ENCODE results near the gene TGFBR3. TPM values are rescaled to one million over a fixed set of nuclear protein-coding genes. Genes with fewer than 3 reads are reported as not detected.

The TGFBR3 gene
- total RNA-seq, 4 donors from 2014 or later = 116 to 306 (median 171) TPM

- WGBS, 2 donors = 51 to 60% methylated on average over 3 of the region's 3 CpGs
- Histone ChIP-seq H3K27ac (no peak overlapping the region), H3K36me3 (no peaks in the 10 kb centered on the region), H3K9me3 (no peaks in the 10 kb centered on the region), H3K4me3 (no peak overlapping the region), H3K4me1 (peaks cover 0 to 95% (median 21%) of the 10 kb centered on the region in 4 donors), H3K27me3 (no peaks in the 10 kb centered on the region)
- TF ChIP-seq EP300 (IDR thresholded peaks at IDR 0.05) (no peak), POLR2A (IDR thresholded peaks at IDR 0.05) (no peak), CTCF (IDR thresholded peaks at IDR 0.05) (no peak)
- DNase-seq (ENCODE audit: low spot score in 2 of 2) = no peak
Measured at GRCh38 chr1:91809317-91809716, 76.6 kb downstream of the TGFBR3 start.

GRCh38 chr1:91807921-91808620, 77.9 kb downstream of the TGFBR3 start:
- Histone ChIP-seq H3K27ac (no peak overlapping the region), H3K27me3 (no peaks in the 10 kb centered on the region), H3K4me3 (no peak overlapping the region), H3K4me1 (peaks cover 0 to 97% (median 29%) of the 10 kb centered on the region in 4 donors), H3K9me3 (no peaks in the 10 kb centered on the region), H3K36me3 (no peaks in the 10 kb centered on the region)
- TF ChIP-seq CTCF (IDR thresholded peaks at IDR 0.05) (no peak), EP300 (IDR thresholded peaks at IDR 0.05) (no peak), POLR2A (IDR thresholded peaks at IDR 0.05) (no peak)
- WGBS, 2 donors = 90 to 93% methylated on average over 5 of the region's 5 CpGs
- DNase-seq (ENCODE audit: low spot score in 2 of 2) = no peak

DNA sequence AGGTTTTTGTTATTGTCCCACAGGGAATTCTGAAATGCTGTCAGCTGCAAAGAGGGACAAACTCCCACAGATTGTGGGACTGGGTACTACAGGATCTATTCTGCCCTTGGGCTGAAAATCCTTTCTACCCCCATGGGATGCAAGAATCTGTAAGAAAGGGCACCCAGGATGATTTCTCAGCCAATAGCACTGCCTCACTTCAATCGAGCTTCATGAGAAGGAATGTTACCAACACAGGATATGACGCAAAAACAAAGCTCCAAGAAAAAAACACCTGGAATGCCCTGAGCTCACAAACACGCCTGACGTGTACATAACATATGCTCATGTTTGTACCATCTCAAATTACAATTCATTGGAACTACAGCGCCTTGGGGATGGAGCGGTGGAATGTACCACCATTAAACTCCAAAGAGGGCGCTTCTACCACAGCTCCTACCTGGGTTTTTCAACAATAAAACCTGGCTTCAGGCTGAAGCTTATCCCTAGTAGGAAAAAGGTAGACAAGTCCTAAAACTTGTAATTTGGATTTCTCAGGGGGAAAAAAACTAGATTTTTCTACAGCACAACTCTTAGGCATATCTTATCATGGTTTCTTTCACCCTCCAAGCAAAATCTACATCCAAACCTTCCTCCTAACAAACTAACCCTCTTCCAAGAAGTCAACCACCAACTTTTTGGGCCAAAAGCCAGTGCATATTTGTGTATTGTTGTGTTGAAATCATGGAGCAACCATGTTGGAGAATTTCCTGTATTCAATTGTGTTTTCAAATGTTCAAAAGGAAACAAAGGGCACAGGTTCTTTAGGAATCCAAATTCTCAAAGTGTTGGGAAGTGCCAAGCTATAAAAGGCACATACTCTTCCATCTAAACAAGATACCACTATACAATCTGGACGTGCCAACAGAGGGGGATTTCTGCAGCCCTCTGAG, 78.9 kb downstream of the TGFBR3 start:
- no peak for TF ChIP-seq POLR2A (IDR thresholded peaks at IDR 0.05)
- peak in 1 of 2 donors; percentile 21 for TF ChIP-seq EP300 (IDR thresholded peaks at IDR 0.05)
- no peak for DNase-seq (ENCODE audit: low spot score in 2 of 2)
- peak overlapping the region in 2 of 4 donors; percentile 14 to 23 for H3K27ac ChIP-seq
- WGBS, 2 donors = 75 to 78% methylated on average over 8 of the region's 8 CpGs
- H3K9me3 ChIP-seq = no peaks in the 10 kb centered on the region
- H3K36me3 ChIP-seq = no peaks in the 10 kb centered on the region
- H3K27me3 ChIP-seq = no peaks in the 10 kb centered on the region
- no peak overlapping the region for H3K4me3 ChIP-seq
- peaks cover 0 to 97% (median 27%) of the 10 kb centered on the region in 4 donors for H3K4me1 ChIP-seq

DNA sequence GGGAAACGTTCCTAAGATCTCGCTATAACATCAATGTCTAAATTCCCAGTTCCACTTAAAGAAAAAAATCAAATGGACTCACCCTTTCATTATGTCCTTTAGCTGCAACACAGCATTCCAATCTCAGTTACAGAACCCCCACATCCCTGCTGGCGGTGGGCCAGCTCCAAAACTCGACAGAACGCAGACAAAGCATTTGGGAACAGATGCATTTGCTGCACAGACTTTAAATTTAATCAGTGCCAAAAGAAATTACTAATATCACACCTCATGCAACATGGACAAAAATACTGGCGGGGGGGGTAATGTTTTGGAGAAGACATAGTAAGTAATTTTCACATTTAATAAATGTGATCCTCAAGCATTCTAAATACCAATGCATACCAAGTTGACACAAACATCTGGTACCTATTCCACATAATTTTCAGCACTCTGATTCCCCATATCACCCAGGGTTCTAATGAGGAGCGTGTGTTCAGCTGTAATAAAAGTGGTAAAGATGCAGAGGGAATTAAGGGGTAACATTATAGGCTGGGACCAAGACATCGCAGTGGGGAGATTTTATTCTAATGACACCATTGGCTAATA, 79.7 kb downstream of the TGFBR3 start:
- Histone ChIP-seq H3K9me3 (no peaks in the 10 kb centered on the region), H3K4me1 (peaks cover 0 to 97% (median 25%) of the 10 kb centered on the region in 4 donors), H3K4me3 (no peak overlapping the region), H3K27ac (peak overlapping the region in 2 of 4 donors; percentile 14 to 74), H3K36me3 (no peaks in the 10 kb centered on the region), H3K27me3 (no peaks in the 10 kb centered on the region)
- TF ChIP-seq POLR2A (IDR thresholded peaks at IDR 0.05) = no peak
- no peak for TF ChIP-seq CTCF (IDR thresholded peaks at IDR 0.05)
- no peak for TF ChIP-seq EP300 (IDR thresholded peaks at IDR 0.05)
- no peak for DNase-seq (ENCODE audit: low spot score in 2 of 2)
- 26 to 36% methylated on average over 8 of the region's 8 CpGs for WGBS, 2 donors

- peaks cover 0 to 92% (median 25%) of the 10 kb centered on the region in 4 donors for H3K4me1 ChIP-seq
- 45 to 71% methylated on average over 6 to 8 of the region's 8 CpGs for WGBS, 2 donors
Measured at GRCh38 chr1:91805311-91805801, 80.6 kb downstream of the TGFBR3 start.

More at GRCh38 chr1:91805311-91805801, 80.6 kb downstream of the TGFBR3 start:
- H3K4me3 ChIP-seq = no peak overlapping the region
- no peaks in the 10 kb centered on the region for H3K27me3 ChIP-seq
- TF ChIP-seq CTCF (IDR thresholded peaks at IDR 0.05) = no peak
- no peak for TF ChIP-seq POLR2A (IDR thresholded peaks at IDR 0.05)
- no peak for TF ChIP-seq EP300 (IDR thresholded peaks at IDR 0.05)
- no peak for DNase-seq (ENCODE audit: low spot score in 2 of 2)
- H3K36me3 ChIP-seq = no peaks in the 10 kb centered on the region
- peak overlapping the region in 2 of 4 donors; percentile 73 to 74 for H3K27ac ChIP-seq
- H3K9me3 ChIP-seq = no peaks in the 10 kb centered on the region
